ENCODE results near the gene MFSD2B.

MFSD2B gene

DNA sequence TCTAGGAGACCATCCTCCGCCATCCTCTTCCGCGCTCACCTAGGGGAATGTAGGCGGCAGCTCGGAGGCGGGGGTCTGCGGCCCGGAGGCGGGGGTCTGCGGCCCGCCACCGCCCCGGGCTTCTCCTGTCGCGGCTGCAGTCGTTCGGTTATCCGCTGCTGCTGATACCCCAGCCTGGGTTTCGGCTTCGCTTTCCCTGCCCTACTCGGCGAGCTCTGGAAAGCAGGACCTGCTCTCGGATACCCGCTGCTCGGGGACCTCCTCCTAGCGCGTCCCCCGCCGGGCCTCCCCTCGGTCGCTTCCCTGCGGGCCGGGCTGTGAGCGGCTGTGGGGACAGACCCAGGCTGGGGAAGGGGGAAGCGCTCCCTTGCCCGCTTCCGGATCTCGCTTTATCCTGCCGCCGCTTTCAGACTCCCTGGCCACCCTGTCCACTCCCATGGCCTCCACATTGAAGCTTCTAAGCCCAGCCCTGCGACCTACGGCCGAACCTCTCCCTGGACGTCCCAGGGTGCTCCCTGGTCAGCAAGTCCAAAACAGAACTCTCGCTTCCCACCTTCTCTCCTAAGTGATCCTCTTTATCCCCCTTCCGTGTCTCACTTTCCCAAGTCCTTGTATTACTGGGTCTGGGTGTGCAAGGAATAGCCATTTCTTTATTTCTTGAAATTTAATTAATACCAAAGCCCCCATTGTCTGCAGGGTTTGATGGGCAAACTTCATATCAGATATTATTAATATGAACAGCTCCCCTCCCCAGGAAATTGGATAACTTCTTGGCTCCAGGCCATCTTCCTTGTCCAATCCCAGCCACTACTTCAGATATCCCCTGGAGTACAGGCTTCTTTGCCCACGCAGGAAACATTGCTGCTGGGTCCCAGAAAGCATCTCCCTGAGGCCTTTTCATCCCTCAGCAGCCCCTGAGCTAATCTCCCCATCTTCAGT is 40.4 kb downstream of the MFSD2B start:
- Histone ChIP-seq H3K27ac (ENCODE audit: low read depth, low read length) (no peak overlapping the region), H3K9me3 (ENCODE audit: control insufficient read depth in 1 of 2, low read length in 2 of 2) (no peaks in the 10 kb centered on the region), H3K4me1 (ENCODE audit: control insufficient read depth in 1 of 2, insufficient read depth in 2 of 2, low read length in 2 of 2) (peaks cover 14 to 15% of the 10 kb centered on the region in 2 donors), H3K27me3 (ENCODE audit: control insufficient read depth in 1 of 2, insufficient read depth in 2 of 2, low read length in 2 of 2) (peaks cover 0 to 3% of the 10 kb centered on the region in 2 donors), H3K9ac (ENCODE audit: low read depth in 1 of 2, low read length in 2 of 2) (peak overlapping the region; percentile 67 to 72), H3K4me3 (ENCODE audit: low read depth in 1 of 2, low read length in 2 of 2) (peak overlapping the region; percentile 68 to 69), H3K36me3 (ENCODE audit: control insufficient read depth in 1 of 2, insufficient read depth in 2 of 2, low read length in 2 of 2) (no peaks in the 10 kb centered on the region)

DNA sequence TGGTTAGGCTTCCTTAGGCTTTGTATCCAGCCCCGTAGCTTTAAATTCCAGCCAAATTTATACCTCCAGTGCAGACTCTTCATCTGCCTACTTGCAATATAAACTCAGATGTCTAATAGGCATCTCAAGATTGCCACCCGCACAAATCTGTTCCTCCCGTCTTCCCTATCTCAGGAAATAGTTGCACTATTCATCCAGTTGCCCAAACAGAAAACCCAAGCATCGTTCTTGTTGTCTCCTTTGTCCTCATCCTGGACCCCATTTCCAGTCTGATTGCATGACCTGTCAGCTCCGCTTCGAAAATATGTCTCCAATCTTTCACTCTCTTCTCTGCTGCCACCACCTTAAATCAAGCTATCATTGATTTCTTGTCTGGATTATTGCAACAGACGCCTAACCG is 41.9 kb downstream of the MFSD2B start:
- H3K4me1 ChIP-seq (ENCODE audit: control insufficient read depth in 1 of 2, insufficient read depth in 2 of 2, low read length in 2 of 2): peaks cover 9 to 15% of the 10 kb centered on the region in 2 donors
- H3K27me3 ChIP-seq (ENCODE audit: control insufficient read depth in 1 of 2, insufficient read depth in 2 of 2, low read length in 2 of 2): peaks cover 0 to 3% of the 10 kb centered on the region in 2 donors
- no peak overlapping the region for H3K9ac ChIP-seq (ENCODE audit: low read depth in 1 of 2, low read length in 2 of 2)
- H3K36me3 ChIP-seq (ENCODE audit: control insufficient read depth in 1 of 2, insufficient read depth in 2 of 2, low read length in 2 of 2): peaks cover 0 to 4% of the 10 kb centered on the region in 2 donors
- H3K27ac ChIP-seq (ENCODE audit: low read depth, low read length): no peak overlapping the region
- H3K4me3 ChIP-seq (ENCODE audit: low read depth in 1 of 2, low read length in 2 of 2): no peak overlapping the region
- H3K9me3 ChIP-seq (ENCODE audit: control insufficient read depth in 1 of 2, low read length in 2 of 2): no peaks in the 10 kb centered on the region

DNA sequence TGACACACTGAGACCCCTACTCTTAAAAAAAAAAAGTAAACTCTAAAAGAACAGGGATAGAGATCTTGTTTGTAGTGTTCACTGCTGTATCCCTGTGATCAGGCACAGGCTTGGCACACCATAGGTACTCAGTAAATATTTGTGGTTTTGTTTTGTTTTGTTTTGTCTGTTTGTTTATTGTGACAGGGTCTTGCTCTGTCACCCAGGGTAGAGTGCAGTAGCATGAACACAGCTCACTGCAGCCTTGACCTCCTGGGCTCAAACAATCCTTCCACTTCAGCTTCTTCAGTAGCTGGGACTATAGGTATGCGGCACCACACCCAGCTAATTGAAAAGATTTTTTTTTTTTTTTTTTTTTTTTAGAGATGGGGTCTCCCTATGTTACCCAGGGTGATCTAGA is 43.1 kb downstream of the MFSD2B start:
- Histone ChIP-seq H3K9ac (ENCODE audit: low read depth in 1 of 2, low read length in 2 of 2) (no peak overlapping the region), H3K27me3 (ENCODE audit: control insufficient read depth in 1 of 2, insufficient read depth in 2 of 2, low read length in 2 of 2) (peaks cover 0 to 3% of the 10 kb centered on the region in 2 donors), H3K4me1 (ENCODE audit: control insufficient read depth in 1 of 2, insufficient read depth in 2 of 2, low read length in 2 of 2) (peaks cover 5 to 10% of the 10 kb centered on the region in 2 donors), H3K36me3 (ENCODE audit: control insufficient read depth in 1 of 2, insufficient read depth in 2 of 2, low read length in 2 of 2) (peaks cover 0 to 4% of the 10 kb centered on the region in 2 donors), H3K4me3 (ENCODE audit: low read depth in 1 of 2, low read length in 2 of 2) (no peak overlapping the region), H3K27ac (ENCODE audit: low read depth, low read length) (no peak overlapping the region), H3K9me3 (ENCODE audit: control insufficient read depth in 1 of 2, low read length in 2 of 2) (no peaks in the 10 kb centered on the region)

DNA sequence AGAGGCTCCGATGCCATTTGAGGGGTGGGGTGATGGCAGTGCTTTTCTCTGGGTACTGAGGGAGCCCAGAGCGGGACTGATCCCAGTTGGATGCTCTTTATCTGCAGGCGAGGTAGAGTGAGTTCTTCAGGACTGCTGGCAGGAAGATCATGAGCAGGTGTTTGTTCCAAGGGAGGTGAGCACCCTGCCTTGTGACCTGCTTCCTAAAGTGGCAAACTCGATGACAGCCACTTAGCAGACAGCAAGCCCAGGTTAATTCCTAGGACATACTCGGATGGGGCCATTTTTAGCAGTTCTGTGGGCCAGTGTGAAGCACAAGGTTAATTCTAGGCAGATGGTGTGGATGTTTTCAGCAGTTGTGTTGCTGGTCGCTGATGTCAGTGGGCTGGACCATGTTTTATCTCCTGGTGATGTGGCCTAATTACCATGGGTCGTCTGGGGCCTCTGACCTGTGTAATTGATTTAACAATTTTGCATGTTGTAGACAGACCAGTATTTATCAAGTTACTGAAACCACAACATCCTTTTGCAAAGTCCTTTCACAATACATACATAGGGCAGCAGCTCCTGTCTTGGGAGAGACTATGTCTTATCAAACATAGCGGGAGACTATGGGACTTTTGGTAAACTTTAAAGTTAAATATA is 44.6 kb downstream of the MFSD2B start:
- Histone ChIP-seq H3K4me3 (ENCODE audit: low read depth in 1 of 2, low read length in 2 of 2) (no peak overlapping the region), H3K27me3 (ENCODE audit: control insufficient read depth in 1 of 2, insufficient read depth in 2 of 2, low read length in 2 of 2) (no peaks in the 10 kb centered on the region), H3K9me3 (ENCODE audit: control insufficient read depth in 1 of 2, low read length in 2 of 2) (no peaks in the 10 kb centered on the region), H3K36me3 (ENCODE audit: control insufficient read depth in 1 of 2, insufficient read depth in 2 of 2, low read length in 2 of 2) (peaks cover 0 to 4% of the 10 kb centered on the region in 2 donors), H3K27ac (ENCODE audit: low read depth, low read length) (no peak overlapping the region), H3K9ac (ENCODE audit: low read depth in 1 of 2, low read length in 2 of 2) (no peak overlapping the region), H3K4me1 (ENCODE audit: control insufficient read depth in 1 of 2, insufficient read depth in 2 of 2, low read length in 2 of 2) (peaks cover 0 to 5% of the 10 kb centered on the region in 2 donors)

DNA sequence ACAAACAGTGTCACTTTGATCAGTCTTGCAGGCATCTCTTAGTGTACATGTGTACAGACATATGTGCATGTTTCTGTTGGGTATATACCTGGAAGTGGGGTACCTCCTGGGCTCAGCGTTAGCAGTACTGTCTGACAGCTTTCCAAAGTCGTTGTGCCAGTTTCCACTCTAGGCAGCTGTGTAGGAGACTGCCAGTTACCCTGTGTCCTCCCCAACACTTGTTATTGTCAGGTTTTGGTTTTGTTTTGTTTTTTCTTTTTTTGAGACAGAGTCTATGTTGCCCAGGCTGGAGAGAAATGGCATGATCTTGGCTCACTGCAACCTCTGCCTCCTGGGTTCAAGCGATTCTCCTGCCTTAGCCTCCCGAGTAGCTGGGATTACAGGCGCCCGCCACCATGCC is 45.9 kb downstream of the MFSD2B start:
- Histone ChIP-seq H3K9ac (ENCODE audit: low read depth in 1 of 2, low read length in 2 of 2) (no peak overlapping the region), H3K4me1 (ENCODE audit: control insufficient read depth in 1 of 2, insufficient read depth in 2 of 2, low read length in 2 of 2) (peaks cover 0 to 5% of the 10 kb centered on the region in 2 donors), H3K36me3 (ENCODE audit: control insufficient read depth in 1 of 2, insufficient read depth in 2 of 2, low read length in 2 of 2) (peaks cover 0 to 4% of the 10 kb centered on the region in 2 donors), H3K4me3 (ENCODE audit: low read depth in 1 of 2, low read length in 2 of 2) (no peak overlapping the region), H3K27me3 (ENCODE audit: control insufficient read depth in 1 of 2, insufficient read depth in 2 of 2, low read length in 2 of 2) (no peaks in the 10 kb centered on the region), H3K27ac (ENCODE audit: low read depth, low read length) (no peak overlapping the region), H3K9me3 (ENCODE audit: control insufficient read depth in 1 of 2, low read length in 2 of 2) (no peaks in the 10 kb centered on the region)

DNA sequence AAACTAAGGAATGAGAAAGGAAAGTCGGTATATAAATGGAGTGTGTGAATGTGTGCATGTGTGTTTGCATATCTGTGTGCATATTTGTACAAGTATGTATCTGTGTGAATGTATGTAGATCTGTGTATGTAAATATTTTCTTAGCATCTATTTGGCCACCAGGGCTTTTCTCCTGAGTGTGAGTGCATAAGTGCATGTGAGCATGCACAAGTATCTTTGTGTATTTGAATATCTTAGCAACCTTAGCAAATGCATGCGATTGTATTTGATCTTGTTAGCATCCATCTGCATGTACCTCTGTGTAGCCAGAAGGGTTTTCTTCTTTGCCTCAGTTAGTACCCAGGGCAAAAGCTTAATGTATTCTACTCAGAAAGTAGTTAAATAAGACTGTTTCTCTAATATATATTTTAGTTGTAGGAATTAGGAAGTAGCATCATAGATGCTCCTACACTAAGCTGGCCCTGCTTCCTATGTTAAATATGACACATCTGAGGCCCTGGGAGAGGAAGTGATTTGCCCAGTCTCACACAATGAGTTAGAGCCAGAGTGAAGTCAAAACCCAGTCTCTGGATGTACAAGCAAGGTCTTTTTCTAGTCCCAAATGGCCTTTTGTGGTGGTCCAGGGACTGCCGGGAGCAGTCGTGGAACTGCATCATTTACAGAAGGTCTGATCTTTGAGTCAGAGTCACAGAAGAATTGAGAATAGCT is 48.8 kb downstream of the MFSD2B start:
- Histone ChIP-seq H3K4me1 (ENCODE audit: control insufficient read depth in 1 of 2, insufficient read depth in 2 of 2, low read length in 2 of 2) (peaks cover 0 to 5% of the 10 kb centered on the region in 2 donors), H3K27me3 (ENCODE audit: control insufficient read depth in 1 of 2, insufficient read depth in 2 of 2, low read length in 2 of 2) (no peaks in the 10 kb centered on the region), H3K36me3 (ENCODE audit: control insufficient read depth in 1 of 2, insufficient read depth in 2 of 2, low read length in 2 of 2) (peaks cover 0 to 10% of the 10 kb centered on the region in 2 donors)

DNA sequence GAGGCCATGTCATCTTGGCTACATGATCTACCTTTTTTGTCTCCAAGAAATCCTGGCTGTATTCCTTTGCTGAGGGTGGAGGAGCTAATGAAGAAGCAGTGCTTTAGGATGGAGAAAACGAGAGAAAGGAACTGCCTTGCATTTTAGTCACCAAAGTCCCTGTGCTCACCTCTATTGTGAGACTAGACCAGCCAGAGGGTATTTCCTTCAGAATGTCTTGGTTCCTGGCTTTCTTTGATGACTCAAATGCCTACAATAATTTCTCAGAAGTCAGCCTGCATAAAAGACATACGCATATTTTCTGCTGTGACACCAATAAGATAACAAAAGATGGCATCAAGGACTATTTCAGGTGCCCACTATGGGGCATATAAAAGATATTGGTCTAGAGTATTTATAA is 55.5 kb downstream of the MFSD2B start:
- peaks cover 16 to 51% of the 10 kb centered on the region in 2 donors for H3K36me3 ChIP-seq (ENCODE audit: control insufficient read depth in 1 of 2, insufficient read depth in 2 of 2, low read length in 2 of 2)
- peaks cover 0 to 16% of the 10 kb centered on the region in 2 donors for H3K4me1 ChIP-seq (ENCODE audit: control insufficient read depth in 1 of 2, insufficient read depth in 2 of 2, low read length in 2 of 2)
- H3K9me3 ChIP-seq (ENCODE audit: control insufficient read depth in 1 of 2, low read length in 2 of 2): no peaks in the 10 kb centered on the region
- no peak overlapping the region for H3K27ac ChIP-seq (ENCODE audit: low read depth, low read length)
- H3K4me3 ChIP-seq (ENCODE audit: low read depth in 1 of 2, low read length in 2 of 2): no peak overlapping the region
- no peak overlapping the region for H3K9ac ChIP-seq (ENCODE audit: low read depth in 1 of 2, low read length in 2 of 2)
- no peaks in the 10 kb centered on the region for H3K27me3 ChIP-seq (ENCODE audit: control insufficient read depth in 1 of 2, insufficient read depth in 2 of 2, low read length in 2 of 2)

More for the DNA sequence above, 48.8 kb downstream of the MFSD2B start:
- H3K9ac ChIP-seq (ENCODE audit: low read depth in 1 of 2, low read length in 2 of 2): no peak overlapping the region
- H3K4me3 ChIP-seq (ENCODE audit: low read depth in 1 of 2, low read length in 2 of 2): no peak overlapping the region
- H3K9me3 ChIP-seq (ENCODE audit: control insufficient read depth in 1 of 2, low read length in 2 of 2): no peaks in the 10 kb centered on the region
- no peak overlapping the region for H3K27ac ChIP-seq (ENCODE audit: low read depth, low read length)

DNA sequence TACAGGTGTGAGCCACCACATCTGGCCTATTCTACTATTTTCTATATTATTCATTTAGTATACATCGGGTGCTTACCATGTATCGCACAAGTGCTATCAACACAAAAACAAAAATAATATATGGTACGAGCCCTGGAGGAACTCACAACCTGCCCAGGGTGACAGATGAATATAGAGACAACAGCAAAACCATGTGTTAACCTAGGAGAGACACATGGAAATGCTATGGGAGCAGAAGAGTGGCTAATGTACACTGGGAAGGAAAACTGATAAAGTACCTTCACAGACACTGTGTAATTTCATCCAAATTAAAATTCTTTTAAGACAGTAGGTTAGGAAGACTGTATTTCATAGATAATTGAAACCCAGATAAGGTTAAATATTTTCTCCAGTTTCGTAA is 62.4 kb downstream of the MFSD2B start:
- peaks cover 19 to 42% of the 10 kb centered on the region in 2 donors for H3K36me3 ChIP-seq (ENCODE audit: control insufficient read depth in 1 of 2, insufficient read depth in 2 of 2, low read length in 2 of 2)
- H3K4me1 ChIP-seq (ENCODE audit: control insufficient read depth in 1 of 2, insufficient read depth in 2 of 2, low read length in 2 of 2): peaks cover 8 to 10% of the 10 kb centered on the region in 2 donors
- H3K27ac ChIP-seq (ENCODE audit: low read depth, low read length): no peak overlapping the region

DNA sequence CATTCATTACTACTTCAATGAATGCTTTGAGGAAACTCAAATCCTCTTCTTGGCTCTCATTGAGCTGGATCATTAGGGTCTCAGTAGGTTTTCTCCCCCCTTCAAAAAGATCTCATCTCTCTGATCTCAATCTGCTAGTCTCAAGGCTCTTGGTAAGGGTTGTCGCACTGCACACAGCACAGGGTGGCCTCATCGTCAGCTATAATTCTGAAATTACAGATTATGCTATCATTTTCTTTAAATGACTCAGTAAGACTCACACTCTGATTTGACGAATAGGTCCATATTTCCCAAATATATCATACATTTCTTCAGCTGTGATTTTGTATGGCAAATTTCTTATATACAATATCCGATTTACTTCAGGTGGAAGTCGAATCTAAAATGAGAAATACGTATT is 63.9 kb downstream of the MFSD2B start:
- Histone ChIP-seq H3K36me3 (ENCODE audit: control insufficient read depth in 1 of 2, insufficient read depth in 2 of 2, low read length in 2 of 2) (peaks cover 17 to 28% of the 10 kb centered on the region in 2 donors), H3K9ac (ENCODE audit: low read depth in 1 of 2, low read length in 2 of 2) (no peak overlapping the region)

More for the DNA sequence above, 62.4 kb downstream of the MFSD2B start:
- Histone ChIP-seq H3K4me3 (ENCODE audit: low read depth in 1 of 2, low read length in 2 of 2) (no peak overlapping the region), H3K9ac (ENCODE audit: low read depth in 1 of 2, low read length in 2 of 2) (no peak overlapping the region), H3K27me3 (ENCODE audit: control insufficient read depth in 1 of 2, insufficient read depth in 2 of 2, low read length in 2 of 2) (no peaks in the 10 kb centered on the region), H3K9me3 (ENCODE audit: control insufficient read depth in 1 of 2, low read length in 2 of 2) (no peaks in the 10 kb centered on the region)

More for the DNA sequence above, 63.9 kb downstream of the MFSD2B start:
- Histone ChIP-seq H3K27me3 (ENCODE audit: control insufficient read depth in 1 of 2, insufficient read depth in 2 of 2, low read length in 2 of 2) (no peaks in the 10 kb centered on the region), H3K4me3 (ENCODE audit: low read depth in 1 of 2, low read length in 2 of 2) (no peak overlapping the region), H3K4me1 (ENCODE audit: control insufficient read depth in 1 of 2, insufficient read depth in 2 of 2, low read length in 2 of 2) (peaks cover 14 to 16% of the 10 kb centered on the region in 2 donors), H3K27ac (ENCODE audit: low read depth, low read length) (no peak overlapping the region), H3K9me3 (ENCODE audit: control insufficient read depth in 1 of 2, low read length in 2 of 2) (no peaks in the 10 kb centered on the region)

All from duodenal mucosa (tissue), 2 donors.